Right ventricle myocardium inferior (tissue), 1 donor: ENCODE data around the gene ACSBG1. TPM values are rescaled to one million over a fixed set of nuclear protein-coding genes. Genes with fewer than 3 reads are reported as not detected.

Experiments used
- ATAC-seq: fragments of 200-7000 bp; cut with Tn5 transposase; one replicate; pipeline ENCODE4 v1.9.1; 2020; ENCODE audit warnings: mild to moderate bottlenecking, moderate library complexity
- DNase-seq: peaks from one replicate; pipeline ENCODE4 v3.0.0; 2021; ENCODE audit errors: missing footprints
- intact Hi-C: fragments of 100-400 bp; cut with DNase I; formaldehyde crosslinking; loops from one replicate; pipeline ENCODE4 v1.11.0; 2022
- total RNA-seq: library from RNA; stranded (reverse); fragmentation: NEBNext Ultra II Directional; extraction: Animal tissue kit (Norgen Biotek cat#: 25700); gene quantifications from one replicate; pipeline ENCODE4 v1.2.1, GENCODE V29; 2021
- donor health status: DM: no; HTN: yes; CAD: no; lungs with severe emphysema.

The ACSBG1 gene
- total RNA-seq, 1 donor from 2014 or later, result 0.14 TPM

DNA sequence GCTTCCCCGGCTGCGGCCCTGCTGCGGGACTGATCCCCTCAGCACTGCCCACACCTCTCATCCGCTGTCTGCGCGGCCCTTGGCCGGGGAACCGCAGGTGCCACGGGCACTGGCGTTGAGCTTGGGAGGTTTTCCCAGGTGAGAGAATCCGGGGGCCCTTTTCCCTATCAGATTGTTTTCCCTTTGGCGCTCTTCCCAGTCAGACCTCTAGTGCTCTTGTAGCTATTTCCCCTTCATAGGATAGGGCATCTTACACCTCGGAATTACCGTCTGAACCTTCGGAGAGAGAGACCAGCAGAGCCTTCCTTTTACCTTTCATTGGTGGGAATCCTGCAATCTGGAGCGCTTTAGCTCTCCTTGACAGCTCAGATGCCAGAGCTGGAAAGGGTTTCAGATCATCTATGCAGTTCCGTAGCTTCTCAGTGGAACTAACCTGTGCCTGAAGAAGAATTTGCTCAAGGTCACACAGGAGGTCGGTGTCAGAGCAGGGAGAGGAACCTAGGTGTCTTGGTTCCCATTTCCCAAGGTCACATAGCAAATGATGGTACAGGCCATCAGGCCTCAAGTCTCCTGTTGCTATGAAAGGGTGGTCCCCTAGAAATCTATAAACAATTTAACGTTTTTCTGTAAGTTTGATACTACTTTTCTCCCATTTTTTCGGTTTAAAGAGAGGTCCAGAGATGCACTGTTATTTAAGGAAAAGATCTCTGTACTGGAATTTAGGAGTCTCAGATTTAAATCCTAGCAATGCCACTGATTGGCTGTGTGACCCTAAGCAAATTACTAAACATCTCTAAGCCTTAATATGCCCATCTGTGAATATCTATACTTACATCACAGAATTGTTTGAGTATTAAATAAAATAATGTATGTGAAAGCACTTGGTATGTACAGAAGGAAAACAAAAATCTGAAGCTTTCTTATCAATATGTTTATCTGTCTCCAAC, 84.3 kb downstream of the ACSBG1 start:
- DNase-seq (no peak), ATAC-seq (peak; percentile 1)
- intact Hi-C loops, result loop anchor here (2.0 kb wide), 1 partner anchor 19 kb away; the partner anchor contains the start of gene CIB2

DNA sequence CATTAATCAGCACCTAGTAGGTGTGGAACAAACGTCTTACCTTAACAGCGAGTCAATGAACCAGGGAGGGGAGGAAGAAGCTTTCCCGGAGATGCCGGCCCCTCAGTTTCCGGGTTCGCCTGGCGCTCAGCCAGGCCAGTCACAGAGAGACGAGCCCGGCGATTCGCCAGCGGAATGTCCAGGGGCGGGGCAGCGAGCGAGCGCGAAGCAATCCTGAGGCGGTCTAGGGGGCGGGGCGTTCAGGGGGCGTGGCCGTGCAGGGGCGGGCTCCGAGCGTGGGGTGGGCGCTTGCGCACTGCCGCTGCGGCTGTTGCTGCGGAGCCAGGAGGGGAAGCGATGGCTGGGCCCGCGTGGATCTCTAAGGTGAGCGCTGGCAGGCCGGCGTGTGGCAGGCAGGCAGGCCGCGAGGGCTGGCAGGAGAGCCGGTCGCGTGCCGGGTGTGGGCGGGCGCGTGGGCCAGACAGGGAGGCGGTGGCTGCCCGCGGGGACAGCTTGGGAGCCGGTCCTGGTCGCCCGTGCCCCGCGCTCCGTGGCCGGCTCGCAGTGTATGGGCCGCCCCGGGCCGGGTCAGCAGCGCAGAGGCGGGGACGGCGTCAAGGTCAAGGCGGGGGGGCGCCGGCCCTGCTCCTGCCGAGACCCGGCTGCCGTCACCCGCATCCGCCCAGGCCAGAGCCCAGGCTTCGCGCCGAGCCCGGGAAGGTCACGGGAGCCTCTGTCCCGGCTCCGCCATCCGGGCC, 85.1 kb downstream of the ACSBG1 start, which contains the start of gene IDH3A:
Gene IDH3A, plus strand, starts transcription at position 295 of the 737 bp plus-strand sequence. Its CDS starts 42 bp downstream, at position 337.
- ATAC-seq, result peak; percentile 98
- DNase-seq, result peak; percentile 100
- intact Hi-C loops, result loop anchor here (2.0 kb wide), 1 partner anchor 18 kb away; the partner anchor contains the start of gene CIB2

DNA sequence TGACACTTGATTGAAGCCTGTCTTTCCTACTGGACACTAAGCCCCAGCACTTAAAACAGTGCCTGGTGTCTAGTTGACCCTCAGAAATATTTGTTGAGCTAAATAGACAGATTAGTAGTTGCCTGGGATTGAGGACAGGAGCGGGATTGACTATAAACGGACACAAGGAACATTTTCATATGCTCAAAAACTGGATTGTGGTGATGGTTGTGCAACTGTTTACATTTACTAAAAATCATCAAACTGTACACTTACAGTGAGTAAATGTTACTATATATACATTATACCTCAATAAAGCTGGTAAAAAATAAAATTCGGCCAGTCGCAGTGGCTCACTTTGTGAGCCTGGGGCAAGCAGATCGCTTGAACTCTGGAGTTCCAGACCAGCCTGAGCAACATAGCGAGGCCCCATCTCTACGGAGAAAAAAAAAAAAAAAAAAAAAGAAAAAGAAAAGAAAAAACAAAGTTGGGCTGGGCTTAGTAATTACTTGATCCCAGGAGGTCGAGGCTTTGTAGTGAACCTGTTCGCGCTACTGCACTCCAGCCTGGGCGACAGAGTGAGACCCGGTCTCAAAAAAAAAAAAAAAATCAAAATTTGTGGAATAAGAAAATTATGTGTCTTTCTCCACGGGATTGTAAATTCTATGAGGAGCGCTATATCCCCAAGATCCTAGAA, 85.8 kb downstream of the ACSBG1 start:
- DNase-seq (no peak), ATAC-seq (no peak)
- intact Hi-C loops, result loop anchor here (2.0 kb wide), 1 partner anchor 18 kb away; the partner anchor contains the start of gene CIB2

- intact Hi-C loops, result no loop called here
- DNase-seq (no peak), ATAC-seq (no peak)
Observed at GRCh38 chr15:78147566-78147965, 86.8 kb downstream of the ACSBG1 start.

DNA sequence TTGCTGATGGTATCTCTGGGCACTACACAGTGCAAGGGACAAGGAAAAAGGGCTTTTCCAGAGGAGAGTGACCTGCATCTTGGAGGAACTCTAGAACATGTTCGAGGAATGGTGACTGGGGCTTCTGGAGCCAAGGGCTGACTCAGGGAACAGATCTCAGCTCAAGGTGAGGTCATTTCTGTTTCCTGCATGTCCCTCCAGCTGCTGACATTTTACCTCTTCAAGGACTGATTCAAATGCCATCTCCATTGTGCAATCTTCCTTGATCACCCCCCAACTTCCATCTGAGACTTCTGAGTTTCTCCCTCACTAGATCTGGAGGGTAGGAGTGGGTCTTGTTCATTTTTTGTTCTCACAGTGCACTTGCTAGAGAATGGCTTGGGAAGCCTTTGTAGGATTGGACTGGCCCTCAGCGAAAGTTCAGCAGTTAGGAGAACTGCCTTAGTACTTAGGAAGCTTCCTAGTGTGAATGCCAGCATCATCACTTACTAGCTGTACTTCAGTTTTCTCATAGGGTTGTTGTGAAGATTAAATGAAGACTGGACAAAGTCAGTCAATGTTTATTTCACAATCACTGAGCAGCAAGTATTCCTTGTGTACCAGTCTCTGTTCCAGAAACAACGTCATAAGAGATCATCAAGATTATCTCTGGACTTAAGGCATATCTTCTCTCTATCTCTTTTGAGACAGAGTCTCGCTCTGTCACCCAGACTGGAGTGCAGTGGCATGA, 87.8 kb downstream of the ACSBG1 start:
- ATAC-seq (no peak), DNase-seq (no peak)
- intact Hi-C loops, result no loop called here

DNA sequence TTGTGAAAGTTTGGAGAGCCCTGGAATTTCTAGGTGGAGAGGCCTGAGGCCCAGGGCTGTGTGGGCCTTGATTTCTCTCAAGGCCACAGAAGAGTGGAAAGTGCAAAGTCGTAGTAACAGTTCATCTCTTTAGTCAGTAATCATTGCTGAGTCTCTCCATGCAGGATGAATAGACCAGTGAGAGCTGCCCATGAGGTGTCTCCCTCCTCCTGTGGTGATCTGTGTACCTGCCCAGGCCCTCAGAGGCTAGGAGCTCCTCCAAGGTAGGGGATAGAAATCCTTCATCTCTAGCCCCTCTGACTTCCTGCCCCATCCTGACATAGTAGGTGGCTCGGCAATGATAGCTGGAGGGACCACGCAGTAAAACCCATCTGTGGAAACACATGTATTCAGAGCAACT, 92.0 kb downstream of the ACSBG1 start:
- intact Hi-C loops, result no loop called here
- ATAC-seq, result no peak
- no peak for DNase-seq

GRCh38 chr15:78140292-78140691, 94.1 kb downstream of the ACSBG1 start:
- ATAC-seq, result no peak
- intact Hi-C loops, result no loop called here
- DNase-seq, result no peak

DNA sequence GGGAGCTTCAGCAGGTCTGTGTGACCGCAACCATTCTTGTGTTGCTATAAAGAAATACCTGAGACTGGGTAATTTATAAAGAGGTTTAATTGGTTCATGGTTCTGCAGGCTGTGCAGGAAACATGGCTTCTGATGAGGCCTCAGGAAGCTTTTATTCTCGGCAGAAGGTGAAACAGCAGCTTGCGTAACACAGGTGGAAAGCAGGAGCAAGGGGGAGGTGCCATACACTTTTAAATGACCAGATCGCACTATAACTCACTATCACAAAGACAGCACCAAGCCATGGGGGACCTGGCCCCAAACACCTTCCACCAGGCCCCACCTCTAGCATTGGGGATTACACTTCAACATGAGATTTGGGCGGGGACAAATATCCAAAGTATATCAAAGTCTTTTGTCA, 94.8 kb downstream of the ACSBG1 start:
- intact Hi-C loops, result no loop called here
- DNase-seq (no peak), ATAC-seq (no peak)

DNA sequence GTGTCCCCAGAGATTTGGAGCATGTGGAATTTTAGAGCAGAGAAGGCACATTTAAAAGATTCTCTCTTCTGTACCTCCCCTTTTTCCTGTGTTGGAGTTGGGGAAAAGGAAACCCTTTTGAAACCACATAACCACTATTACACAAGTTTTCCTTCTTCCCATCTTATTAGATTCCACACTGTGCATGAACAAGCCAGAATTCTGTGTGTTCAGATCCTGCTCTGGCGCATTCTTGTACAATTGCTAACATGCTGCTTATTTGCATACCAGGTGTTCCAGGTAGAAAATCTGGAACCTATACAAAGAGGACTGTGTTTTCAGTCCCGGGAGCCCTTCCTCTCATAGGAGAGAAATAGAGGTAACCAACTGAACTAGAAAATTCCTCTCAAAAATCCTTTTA, 100.6 kb downstream of the ACSBG1 start:
- DNase-seq (no peak), ATAC-seq (no peak)
- intact Hi-C loops, result loop anchor here (5.0 kb wide), 2 partner anchors 44 to 108 kb away; no protein-coding TSS in a partner anchor

DNA sequence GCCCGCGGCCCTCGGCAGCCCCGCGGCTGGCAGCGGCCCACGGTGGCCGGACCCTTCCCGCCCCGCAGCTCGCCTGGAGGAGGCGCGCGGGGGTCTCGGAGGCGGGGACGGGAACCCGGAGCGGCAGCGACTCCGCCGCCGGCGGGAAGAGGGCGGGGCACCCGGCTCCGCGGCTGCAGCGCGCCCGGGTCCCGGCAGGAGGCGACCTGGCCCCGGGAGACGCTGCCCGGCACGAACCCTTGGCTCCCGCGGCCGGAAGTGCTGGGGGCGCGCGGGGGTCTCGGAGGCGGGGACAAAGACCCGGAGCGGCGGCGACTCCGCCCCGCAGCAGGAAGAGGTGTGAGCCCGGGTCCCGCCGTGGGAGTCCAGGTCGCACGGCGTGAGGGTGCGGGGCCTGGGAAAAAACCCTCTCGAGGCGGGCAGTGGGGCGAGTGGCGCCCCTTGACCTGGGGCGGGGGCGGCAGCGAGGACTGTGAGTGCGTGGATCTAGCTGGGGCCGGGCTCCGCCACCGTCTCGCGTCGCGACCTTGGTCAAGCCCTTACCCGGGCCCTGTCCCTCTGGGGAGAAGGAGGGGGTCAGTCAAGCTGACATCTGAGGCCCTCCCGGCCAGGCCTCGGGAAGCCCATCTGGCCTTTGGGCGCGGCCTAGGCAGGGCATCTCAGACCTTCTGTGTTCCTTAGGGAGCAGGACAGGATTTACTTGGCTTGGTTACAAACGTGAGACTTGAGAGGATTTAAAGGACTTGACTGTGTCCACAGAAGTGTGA, 102.9 kb downstream of the ACSBG1 start, which contains the start of gene CIB2:
Gene CIB2, minus strand, starts transcription at position 151 of the 767 bp plus-strand sequence. CDS start 230 bp downstream, outside the sequence.
- peak; percentile 89 for ATAC-seq
- intact Hi-C loops, result loop anchor here (2.0 to 5.0 kb wide), 3 partner anchors 17 to 111 kb away; partner anchors contain the start of gene IDH3A
- DNase-seq, result peak; percentile 86

DNA sequence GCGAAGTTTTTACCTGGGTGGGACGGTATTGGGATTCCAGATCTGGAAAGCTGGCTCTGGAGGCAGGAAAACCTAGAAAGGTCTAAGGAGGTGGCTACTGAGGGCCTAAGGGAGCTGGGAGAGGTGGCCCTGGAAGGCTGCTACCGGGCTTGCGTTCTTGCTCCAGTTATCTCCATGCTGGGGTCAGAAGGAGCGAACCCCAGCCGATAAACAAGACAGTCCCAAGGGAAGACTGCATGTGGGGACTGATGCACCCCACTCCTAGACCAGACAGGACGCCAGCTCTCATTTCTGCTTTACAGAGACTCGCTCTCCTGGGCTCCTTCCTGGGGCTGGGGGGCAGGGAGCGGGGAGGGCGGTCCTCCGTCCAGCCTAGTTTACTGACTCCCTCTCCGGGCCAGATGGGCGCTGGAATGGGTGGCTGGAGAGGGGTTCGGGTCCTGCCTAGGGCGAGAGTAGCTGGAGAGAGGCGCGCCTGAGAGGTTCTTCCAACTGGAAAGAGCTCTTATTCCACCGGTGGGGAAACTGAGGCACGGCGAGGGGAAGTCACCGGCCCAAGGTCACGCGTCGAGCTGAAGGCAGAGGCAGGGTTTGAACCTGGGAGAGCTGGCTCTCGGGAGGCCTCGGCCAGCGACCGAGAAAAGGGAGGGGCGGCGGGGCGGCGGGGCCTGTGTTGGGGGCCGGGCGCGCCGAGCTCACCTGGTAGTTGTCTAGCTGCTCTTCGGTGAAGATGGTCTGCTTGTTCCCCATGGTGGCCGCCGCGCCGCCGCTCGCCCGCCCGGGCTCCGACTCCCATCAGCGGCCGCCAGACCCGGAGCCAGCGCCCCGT, 103.7 kb downstream of the ACSBG1 start:
- no peak for ATAC-seq
- intact Hi-C loops, result loop anchor here (2.0 to 5.0 kb wide), 3 partner anchors 18 to 112 kb away; partner anchors contain the start of gene IDH3A
- DNase-seq, result no peak

DNA sequence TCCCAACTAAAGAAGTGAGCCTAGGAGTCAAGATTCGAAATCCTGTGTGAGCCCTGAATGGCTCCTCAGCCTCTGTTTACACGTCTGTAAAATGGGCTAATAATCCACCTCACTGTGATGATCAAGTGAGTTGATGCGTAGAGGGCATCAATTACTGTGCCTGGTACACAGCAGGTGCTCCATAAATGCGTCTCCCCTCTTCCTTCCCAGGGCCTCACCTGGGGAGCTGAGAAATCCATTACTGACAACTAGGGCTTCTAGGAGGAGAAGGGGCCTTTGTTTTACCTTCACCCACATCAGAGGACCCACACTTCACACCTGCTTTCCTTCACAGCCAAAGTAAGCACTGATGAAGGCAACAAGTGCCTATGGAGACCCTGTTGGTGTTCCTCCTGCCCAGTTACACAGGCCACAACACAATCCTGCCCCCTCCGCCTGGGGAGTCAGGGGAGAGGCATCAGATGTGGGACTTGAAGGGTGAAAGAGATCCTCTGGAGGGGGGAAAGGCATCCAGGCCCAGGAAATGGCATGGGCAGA, 104.5 kb downstream of the ACSBG1 start:
- DNase-seq (no peak), ATAC-seq (no peak)
- intact Hi-C loops, result loop anchor here (2.0 to 5.0 kb wide), 3 partner anchors 19 to 112 kb away; partner anchors contain the start of gene IDH3A

GRCh38 chr15:78129077-78129750, 105.2 kb downstream of the ACSBG1 start:
- DNase-seq (no peak), ATAC-seq (no peak)
- intact Hi-C loops, result no loop called here

- DNase-seq (no peak), ATAC-seq (no peak)
- intact Hi-C loops, result no loop called here
Observed at GRCh38 chr15:78127882-78128281, 106.5 kb downstream of the ACSBG1 start.

- intact Hi-C loops, result no loop called here
- DNase-seq, result no peak
- no peak for ATAC-seq
Observed at GRCh38 chr15:78125267-78125666, 109.1 kb downstream of the ACSBG1 start.

DNA sequence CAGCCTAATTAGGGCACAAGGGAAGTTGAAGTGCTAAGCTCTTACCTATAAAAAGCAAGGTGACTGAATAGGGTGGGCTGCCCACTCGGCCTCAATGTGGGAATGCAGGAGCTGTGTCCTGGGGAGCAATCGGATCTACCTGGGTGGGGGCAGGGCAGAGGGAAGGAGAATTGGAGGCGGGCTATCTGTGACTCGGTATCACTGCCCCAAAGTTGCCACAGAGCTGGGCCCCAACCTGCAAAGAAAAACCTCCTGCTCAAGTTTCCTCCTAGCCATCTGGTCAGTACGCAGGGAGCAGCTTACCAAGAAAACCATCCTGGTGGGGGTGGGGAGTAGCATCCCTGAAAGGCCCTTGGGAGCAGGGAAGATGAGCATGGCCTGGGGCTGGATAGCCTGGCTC, 113.8 kb downstream of the ACSBG1 start:
- intact Hi-C loops, result no loop called here
- ATAC-seq, result no peak
- DNase-seq, result no peak
